H9 (cell line): Measurements from ENCODE around the gene RHCE. TPM values are rescaled to one million over a fixed set of nuclear protein-coding genes. Genes with fewer than 3 reads are reported as not detected.

Experiments used
- DNase-seq: peaks from one replicate; pipeline ENCODE4 v3.0.0-alpha.2; 2017
- H2AFZ ChIP-seq: one replicate; pipeline ENCODE4 v1.6.1; 2013; ENCODE audit warnings: mild to moderate bottlenecking, low read length, control low read depth, moderate library complexity
- H2AK5ac ChIP-seq: 2 replicates; pipeline ENCODE4 v1.6.1; 2013; ENCODE audit warnings: low read length, control low read depth, mixed read lengths; ENCODE audit not compliant: insufficient read length
- H2BK120ac ChIP-seq: one replicate; pipeline ENCODE4 v1.6.1; 2013; ENCODE audit warnings: low read depth, mild to moderate bottlenecking, low read length, control low read depth, inconsistent platforms; ENCODE audit not compliant: poor library complexity, severe bottlenecking
- H2BK12ac ChIP-seq: 2 replicates; pipeline ENCODE4 v1.6.1; 2013; ENCODE audit warnings: low read length, control low read depth, mixed read lengths, low read depth; ENCODE audit not compliant: insufficient read length
- H2BK15ac ChIP-seq: 2 replicates; pipeline ENCODE4 v1.6.1; 2013; ENCODE audit warnings: low read depth, low read length, control low read depth
- H2BK20ac ChIP-seq: one replicate; pipeline ENCODE4 v1.6.1; 2013; ENCODE audit warnings: low read depth, mild to moderate bottlenecking, low read length, control low read depth, inconsistent platforms; ENCODE audit not compliant: poor library complexity, severe bottlenecking
- H2BK5ac ChIP-seq: 2 replicates; pipeline ENCODE4 v1.6.1; 2013; ENCODE audit warnings: low read length, control low read depth, mixed read lengths; ENCODE audit not compliant: insufficient read length
- H3K14ac ChIP-seq: 2 replicates; pipeline ENCODE4 v1.6.1; 2013; ENCODE audit warnings: low read length, control low read depth; ENCODE audit not compliant: insufficient read depth
- H3K18ac ChIP-seq: 2 replicates; pipeline ENCODE4 v1.6.1; 2013; ENCODE audit warnings: low read depth, mild to moderate bottlenecking, mixed read lengths, low read length, control low read depth; ENCODE audit not compliant: insufficient read length
- H3K23ac ChIP-seq: 2 replicates; pipeline ENCODE4 v1.6.1; 2013; ENCODE audit warnings: low read length, control low read depth, mixed read lengths, low read depth; ENCODE audit not compliant: insufficient read length
- H3K23me2 ChIP-seq: 2 replicates; pipeline ENCODE4 v1.6.1; 2013; ENCODE audit warnings: low read depth, mild to moderate bottlenecking, mixed read lengths, low read length, control low read depth; ENCODE audit not compliant: insufficient read length, poor library complexity, severe bottlenecking
- H3K27ac ChIP-seq: 2 replicates; pipeline ENCODE4 v1.5.1; 2013; ENCODE audit warnings: low read length, control low read depth, mixed read lengths, low read depth; ENCODE audit not compliant: insufficient read length
- H3K27me3 ChIP-seq: 2 replicates; pipeline ENCODE4 v1.6.1; 2013; ENCODE audit warnings: low read length, control low read depth, inconsistent platforms; ENCODE audit not compliant: insufficient read depth
- H3K4ac ChIP-seq: 2 replicates; pipeline ENCODE4 v1.6.1; 2013; ENCODE audit warnings: low read depth, mild to moderate bottlenecking, control low read depth, inconsistent platforms, low read length, moderate library complexity
- H3K4me1 ChIP-seq: 2 replicates; pipeline ENCODE4 v1.6.1; 2013; ENCODE audit warnings: low read length, control low read depth, inconsistent platforms; ENCODE audit not compliant: insufficient read depth
- H3K4me2 ChIP-seq: 2 replicates; pipeline ENCODE4 v1.6.1; 2013; ENCODE audit warnings: low read length, control low read depth, mixed read lengths; ENCODE audit not compliant: insufficient read length, insufficient read depth
- H3K56ac ChIP-seq: 2 replicates; pipeline ENCODE4 v1.6.1; 2013; ENCODE audit warnings: low read depth, mild to moderate bottlenecking, mixed read lengths, low read length, control low read depth; ENCODE audit not compliant: insufficient read length
- H3K79me1 ChIP-seq: 2 replicates; pipeline ENCODE4 v1.6.1; 2013; ENCODE audit warnings: low read depth, mild to moderate bottlenecking, moderate library complexity, low read length, control low read depth, inconsistent platforms; ENCODE audit not compliant: insufficient read depth, poor library complexity, severe bottlenecking
- H3K79me2 ChIP-seq: 2 replicates; pipeline ENCODE4 v1.6.1; 2013; ENCODE audit warnings: low read length, control low read depth, inconsistent platforms; ENCODE audit not compliant: insufficient read depth
- H3K9ac ChIP-seq: 2 replicates; pipeline ENCODE4 v1.6.1; 2013; ENCODE audit warnings: low read length, control low read depth, mixed read lengths; ENCODE audit not compliant: insufficient read length; ENCODE audit errors: extremely low read depth
- H3K9me3 ChIP-seq: one replicate; pipeline ENCODE4 v1.6.1; 2013; ENCODE audit warnings: low read depth, low read length, inconsistent platforms; ENCODE audit not compliant: control insufficient read depth
- H3T11ph ChIP-seq: one replicate; pipeline ENCODE4 v1.6.1; 2013; ENCODE audit warnings: mild to moderate bottlenecking, low read length, control low read depth, inconsistent platforms
- H4K20me1 ChIP-seq: one replicate; pipeline ENCODE4 v1.6.1; 2013; ENCODE audit not compliant: control insufficient read depth, insufficient read length, insufficient read depth
- H4K5ac ChIP-seq: 2 replicates; pipeline ENCODE4 v1.6.1; 2013; ENCODE audit warnings: low read depth, mild to moderate bottlenecking, mixed read lengths, low read length, control low read depth; ENCODE audit not compliant: insufficient read length
- H4K8ac ChIP-seq: replicated peaks from 2 replicates; pipeline ENCODE4 v1.6.1; 2013; ENCODE audit warnings: low read length, control low read depth, mixed read lengths, low read depth; ENCODE audit not compliant: insufficient read length
- H4K91ac ChIP-seq: 2 replicates; pipeline ENCODE4 v1.6.1; 2013; ENCODE audit warnings: low read depth, mild to moderate bottlenecking, moderate library complexity, mixed read lengths, low read length, control low read depth; ENCODE audit not compliant: insufficient read length
- H3K27ac Mint-ChIP-seq, 3 experiments: 2 replicates in 2 of 3; 3 replicates in 1 of 3; pipeline ENCODE4 v1.8.0; 2020 to 2021; ENCODE audit warnings: mixed read lengths in 3 of 3, mild to moderate bottlenecking in 1 of 3, moderate library complexity in 1 of 3
- H3K27me3 Mint-ChIP-seq: 2 replicates; pipeline ENCODE4 v1.8.0; 2021; ENCODE audit warnings: low read depth, mild to moderate bottlenecking, moderate library complexity, mixed read lengths
- H3K36me3 Mint-ChIP-seq, 3 experiments: 2 replicates in 2 of 3; 3 replicates in 1 of 3; pipeline ENCODE4 v1.8.0; 2020 to 2021; ENCODE audit warnings: low read depth in 3 of 3, mixed read lengths in 3 of 3; ENCODE audit not compliant: insufficient read depth in 1 of 3
- H3K4me1 Mint-ChIP-seq, 2 experiments: 2 replicates each; pipeline ENCODE4 v1.8.0; 2020; ENCODE audit warnings: mixed read lengths in 2 of 2
- H3K4me3 Mint-ChIP-seq, 2 experiments: 2 replicates in 1 of 2; 3 replicates in 1 of 2; pipeline ENCODE4 v1.8.0; 2020 to 2021; ENCODE audit warnings: mild to moderate bottlenecking in 2 of 2, mixed read lengths in 2 of 2, moderate library complexity in 1 of 2
- H3K9me3 Mint-ChIP-seq, 2 experiments: 2 replicates in 1 of 2; 3 replicates in 1 of 2; pipeline ENCODE4 v1.8.0; 2020; ENCODE audit warnings: mild to moderate bottlenecking in 2 of 2, mixed read lengths in 2 of 2, moderate library complexity in 1 of 2
- WGBS: extraction: QIAGEN DNeasy Blood & Tissue Kit; methylation state at CpG from one replicate; pipeline ENCODE4 v1.1.7; 2013; ENCODE audit warnings: missing lambda C conversion rate, low lambda C conversion rate, mixed read lengths; ENCODE audit not compliant: insufficient read length; ENCODE audit errors: extremely low coverage; 5-methylcytosine and 5-hydroxymethylcytosine counted together
- total RNA-seq: library from RNA; stranded (reverse); gene quantifications from 2 replicates; pipeline ENCODE4 v1.2.1, GENCODE V29; 2021
- TF ChIP-seq, protein P1 (sequence below): fragments of 200-600 bp; sonication (generic); conservative IDR thresholded peaks from 3 replicates; pipeline ENCODE4 v1.8.0; 2021; ENCODE audit warnings: antibody characterized with exemption, mild to moderate bottlenecking

The RHCE gene
- total RNA-seq, 1 experiment from 2014 or later: 0.90 TPM

DNA sequence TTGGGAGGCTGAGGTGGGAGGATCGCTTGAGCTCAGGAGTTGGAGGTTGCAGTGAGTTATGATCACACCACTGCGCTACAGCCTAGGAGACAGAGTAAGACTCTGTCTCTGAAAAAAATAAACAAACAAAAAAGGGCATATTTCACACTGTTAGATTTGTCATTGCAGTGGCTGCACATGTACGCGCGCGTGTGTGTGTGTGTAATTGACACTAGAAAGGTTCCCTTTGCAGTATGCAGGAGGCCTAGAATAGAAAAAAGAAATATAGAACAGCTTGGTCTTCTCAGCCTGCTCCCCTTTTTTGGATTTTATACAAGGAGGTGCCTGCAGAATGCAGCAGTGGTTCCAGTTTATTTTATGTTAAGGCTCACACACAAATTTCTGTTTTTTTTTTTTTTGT lies 18.7 kb upstream of the RHCE start:
- WGBS: no CpG with 5 or more reads among the region's 6 CpGs
- H3T11ph ChIP-seq: no peak overlapping the region
- H4K91ac ChIP-seq: no peak overlapping the region
- no peak overlapping the region for H3K56ac ChIP-seq
- H3K27ac ChIP-seq: no peak overlapping the region
- H4K5ac ChIP-seq: no peak overlapping the region
- H3K4me1 ChIP-seq: no peaks in the 10 kb centered on the region
- H2BK12ac ChIP-seq: no peak overlapping the region
- H3K23me2 ChIP-seq: no peaks in the 10 kb centered on the region
- H2BK5ac ChIP-seq: no peak overlapping the region
- H2BK120ac ChIP-seq: no peak overlapping the region
- H2AFZ ChIP-seq: no peak overlapping the region
- H4K20me1 ChIP-seq: no peaks in the 10 kb centered on the region
- H3K36me3 Mint-ChIP-seq: no peaks in the 10 kb centered on the region
- no peak overlapping the region for H3K14ac ChIP-seq
- H3K4ac ChIP-seq: no peak overlapping the region
- no peak overlapping the region for H4K8ac ChIP-seq
- H3K23ac ChIP-seq: no peak overlapping the region
- DNase-seq: no peak
- no peak overlapping the region for H2AK5ac ChIP-seq
- H3K4me2 ChIP-seq: no peak overlapping the region
- H3K27ac Mint-ChIP-seq: no peak overlapping the region
- no peak overlapping the region for H3K18ac ChIP-seq
- no peak overlapping the region for H3K4me3 Mint-ChIP-seq
- H3K27me3 ChIP-seq: no peaks in the 10 kb centered on the region
- H3K27me3 Mint-ChIP-seq: no peaks in the 10 kb centered on the region
- peaks cover 3% of the 10 kb centered on the region for H3K79me1 ChIP-seq
- no peak overlapping the region for H2BK20ac ChIP-seq
- H3K9me3 ChIP-seq: no peaks in the 10 kb centered on the region
- H3K79me2 ChIP-seq: no peaks in the 10 kb centered on the region
- no peak overlapping the region for H2BK15ac ChIP-seq
- TF ChIP-seq, protein P1, sequence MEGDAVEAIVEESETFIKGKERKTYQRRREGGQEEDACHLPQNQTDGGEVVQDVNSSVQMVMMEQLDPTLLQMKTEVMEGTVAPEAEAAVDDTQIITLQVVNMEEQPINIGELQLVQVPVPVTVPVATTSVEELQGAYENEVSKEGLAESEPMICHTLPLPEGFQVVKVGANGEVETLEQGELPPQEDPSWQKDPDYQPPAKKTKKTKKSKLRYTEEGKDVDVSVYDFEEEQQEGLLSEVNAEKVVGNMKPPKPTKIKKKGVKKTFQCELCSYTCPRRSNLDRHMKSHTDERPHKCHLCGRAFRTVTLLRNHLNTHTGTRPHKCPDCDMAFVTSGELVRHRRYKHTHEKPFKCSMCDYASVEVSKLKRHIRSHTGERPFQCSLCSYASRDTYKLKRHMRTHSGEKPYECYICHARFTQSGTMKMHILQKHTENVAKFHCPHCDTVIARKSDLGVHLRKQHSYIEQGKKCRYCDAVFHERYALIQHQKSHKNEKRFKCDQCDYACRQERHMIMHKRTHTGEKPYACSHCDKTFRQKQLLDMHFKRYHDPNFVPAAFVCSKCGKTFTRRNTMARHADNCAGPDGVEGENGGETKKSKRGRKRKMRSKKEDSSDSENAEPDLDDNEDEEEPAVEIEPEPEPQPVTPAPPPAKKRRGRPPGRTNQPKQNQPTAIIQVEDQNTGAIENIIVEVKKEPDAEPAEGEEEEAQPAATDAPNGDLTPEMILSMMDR: no peak
- H3K9ac ChIP-seq: no peak overlapping the region
- peaks cover 0 to 4% of the 10 kb centered on the region in 2 experiments; a peak in 1 of 4 replicates for H3K4me1 Mint-ChIP-seq
- no peaks in the 10 kb centered on the region for H3K9me3 Mint-ChIP-seq
